SK-N-SH (cell line): Measurements from ENCODE around the gene PREPL. TPM values are rescaled to one million over a fixed set of nuclear protein-coding genes. Genes with fewer than 3 reads are reported as not detected.

Experiments used
- CTCF ChIA-PET: fragments of 300-600, 350-600 bp; formaldehyde crosslinking; extraction: SDS; loops from one replicate; lab custom pipeline; 2021; lab: Yijun Ruan, JAX
- POLR2A ChIA-PET: fragments of 350-600 bp; sonication (Branson Sonifier 250); formaldehyde crosslinking; extraction: SDS; loops from one replicate; lab custom pipeline; 2020; ENCODE audit warnings: antibody characterized with exemption, inconsistent platforms; lab: Yijun Ruan, JAX
- DNase-seq: peaks from one replicate; pipeline ENCODE4 v3.0.0; 2012
- H2AFZ ChIP-seq: fragments of 200-600 bp; sonication (generic); 2 replicates; pipeline ENCODE4 v1.8.1; 2016; ENCODE audit warnings: antibody characterized with exemption, mild to moderate bottlenecking, low read depth
- H3F3A ChIP-seq: fragments of 200-600 bp; sonication (generic); replicated peaks from 2 replicates; pipeline ENCODE3; 2016; ENCODE audit warnings: antibody characterized with exemption, mild to moderate bottlenecking; ENCODE audit not compliant: insufficient read depth
- H3K27ac ChIP-seq, 2 experiments: fragments of 200-500 bp in 1 of 2; fragments of 200-600 bp in 1 of 2; sonication (Bioruptor generic) in 1 of 2; sonication (generic), shearing (Covaris generic) in 1 of 2; 2 replicates each; pipeline versions ENCODE4 v1.5.1 to v1.6.1; 2014 to 2016; ENCODE audit warnings: low read depth in 2 of 2, inconsistent platforms in 1 of 2, low read length in 1 of 2, mild to moderate bottlenecking in 1 of 2, mixed read lengths in 1 of 2
- H3K27me3 ChIP-seq: fragments of 200-600 bp; sonication (generic), shearing (Covaris generic); 2 replicates; pipeline ENCODE4 v1.6.1; 2016; ENCODE audit warnings: mixed run types; ENCODE audit not compliant: insufficient read depth
- H3K36me3 ChIP-seq, 2 experiments: fragments of 200-500 bp in 1 of 2; fragments of 200-600 bp in 1 of 2; sonication (Bioruptor generic) in 1 of 2; sonication (generic) in 1 of 2; replicated peaks in 1 of 2; 2 replicates each; pipeline versions ENCODE3 to v1.5.1; 2014 to 2016; ENCODE audit warnings: low read length in 1 of 2, mild to moderate bottlenecking in 1 of 2; ENCODE audit not compliant: insufficient read depth in 2 of 2, control insufficient read depth in 1 of 2
- H3K4me1 ChIP-seq, 2 experiments: fragments of 200-500 bp in 1 of 2; fragments of 200-600 bp in 1 of 2; sonication (Bioruptor generic) in 1 of 2; sonication (generic), shearing (Covaris generic) in 1 of 2; 2 replicates each; pipeline versions ENCODE4 v1.5.1 to v1.6.1; 2014 to 2016; ENCODE audit warnings: low read depth in 1 of 2, low read length in 1 of 2, mixed run types in 1 of 2; ENCODE audit not compliant: insufficient read depth in 2 of 2, control insufficient read depth in 1 of 2
- H3K4me2 ChIP-seq: fragments of 200-600 bp; sonication (generic), shearing (Covaris generic); 2 replicates; pipeline ENCODE4 v1.6.1; 2017; ENCODE audit warnings: mixed run types
- H3K4me3 ChIP-seq, 2 experiments: fragments of 200-500 bp in 1 of 2; fragments of 200-600 bp in 1 of 2; sonication (Bioruptor generic) in 1 of 2; sonication (generic), shearing (Covaris generic) in 1 of 2; 2 replicates each; pipeline versions ENCODE4 v1.5.1 to v1.8.1; 2014 to 2016; ENCODE audit warnings: low read depth in 2 of 2, inconsistent platforms in 1 of 2, low read length in 1 of 2, mild to moderate bottlenecking in 1 of 2, mixed read lengths in 1 of 2, moderate library complexity in 1 of 2
- H3K79me2 ChIP-seq: fragments of 200-600 bp; sonication (generic); 2 replicates; pipeline ENCODE4 v1.8.1; 2017; ENCODE audit warnings: mild to moderate bottlenecking; ENCODE audit not compliant: insufficient read depth
- H3K9ac ChIP-seq: fragments of 200-600 bp; sonication (generic); 2 replicates; pipeline ENCODE4 v1.6.1; 2017; ENCODE audit warnings: mixed run types
- H3K9me2 ChIP-seq: fragments of 200-600 bp; sonication (generic); 2 replicates; pipeline ENCODE4 v1.6.1; 2017; ENCODE audit warnings: mixed run types
- H3K9me3 ChIP-seq: fragments of 200-600 bp; sonication (generic); 2 replicates; pipeline ENCODE4 v1.6.1; 2017; ENCODE audit warnings: mixed run types, mild to moderate bottlenecking, moderate library complexity
- H4K20me1 ChIP-seq: fragments of 200-600 bp; sonication (generic); 2 replicates; pipeline ENCODE4 v1.6.1; 2017; ENCODE audit warnings: mild to moderate bottlenecking, mixed run types; ENCODE audit not compliant: insufficient read depth
- EP300 ChIP-seq, 2 experiments: IDR thresholded peaks; 2 replicates each; pipeline versions ENCODE4 v1.4.0 to v1.6.1; 2012; ENCODE audit warnings: borderline replicate concordance in 1 of 2, low read depth in 1 of 2, low read length in 1 of 2
- EZH2phosphoT487 ChIP-seq: fragments of 200-600 bp; sonication (generic); IDR thresholded peaks from 2 replicates; pipeline ENCODE4 v1.6.1; 2017; ENCODE audit warnings: low read depth, mixed run types, mild to moderate bottlenecking, antibody characterized with exemption, moderate library complexity, borderline replicate concordance
- FOXJ3 ChIP-seq: sonication (generic); formaldehyde crosslinking; IDR thresholded peaks from 2 replicates; pipeline ENCODE4 v1.5.1; 2020; ENCODE audit warnings: mild to moderate bottlenecking, missing genetic modification reagents
- GABPA ChIP-seq: IDR thresholded peaks from 2 replicates; pipeline ENCODE4 v1.4.0; 2012; ENCODE audit warnings: low read depth, mild to moderate bottlenecking
- MAX ChIP-seq: IDR thresholded peaks from 2 replicates; pipeline ENCODE4 v1.4.0; 2012; ENCODE audit warnings: low read depth
- MEF2A ChIP-seq: IDR thresholded peaks from 2 replicates; pipeline ENCODE4 v1.4.0; 2012; ENCODE audit warnings: low read depth, borderline replicate concordance
- MXI1 ChIP-seq: IDR thresholded peaks from 2 replicates; pipeline ENCODE4 v1.6.1; 2012; ENCODE audit warnings: mild to moderate bottlenecking, low read depth, low read length, improper control_type of control experiment
- NFIC ChIP-seq: IDR thresholded peaks from 2 replicates; pipeline ENCODE4 v1.4.0; 2012; ENCODE audit warnings: borderline replicate concordance
- NRF1 ChIP-seq: IDR thresholded peaks from 2 replicates; pipeline ENCODE4 v1.6.1; 2012; ENCODE audit warnings: low read depth, mild to moderate bottlenecking, low read length
- POLR2AphosphoS5 ChIP-seq: IDR thresholded peaks from 2 replicates; pipeline ENCODE4 v1.6.1; 2012; ENCODE audit warnings: low read depth, low read length
- REST ChIP-seq: IDR thresholded peaks from 2 replicates; pipeline ENCODE4 v1.6.1; 2012; ENCODE audit warnings: mild to moderate bottlenecking, low read depth, low read length, moderate library complexity
- TAF1 ChIP-seq: IDR thresholded peaks from 2 replicates; pipeline ENCODE4 v1.6.1; 2012; ENCODE audit warnings: low read depth, mild to moderate bottlenecking, low read length, moderate library complexity, borderline replicate concordance
- TCF12 ChIP-seq: IDR thresholded peaks from 2 replicates; pipeline ENCODE4 v1.4.0; 2012
- TEAD4 ChIP-seq: IDR thresholded peaks from 2 replicates; pipeline ENCODE4 v1.4.0; 2012; ENCODE audit warnings: mild to moderate bottlenecking, borderline replicate concordance; ENCODE audit not compliant: insufficient read depth
- USF1 ChIP-seq: IDR thresholded peaks from 2 replicates; pipeline ENCODE4 v1.4.0; 2012; ENCODE audit warnings: low read depth, borderline replicate concordance
- USF2 ChIP-seq: fragments of 150-350 bp; IDR thresholded peaks from 2 replicates; pipeline ENCODE4 v1.6.1; 2017; ENCODE audit warnings: antibody characterized with exemption, low read length, low read depth, borderline replicate concordance
- YY1 ChIP-seq: IDR thresholded peaks from 2 replicates; pipeline ENCODE4 v1.4.0; 2012; ENCODE audit warnings: low read depth, mild to moderate bottlenecking
- WGBS: methylation state at CpG from one replicate; pipeline ENCODE4 v1.1.6; 2017; ENCODE audit warnings: low lambda C conversion rate; 5-methylcytosine and 5-hydroxymethylcytosine counted together
- polyA plus RNA-seq, 3 experiments: library from polyadenylated mRNA; depleted of rRNA; stranded (reverse); fragments of >200 nt; gene quantifications; 2 replicates each; pipeline ENCODE4 v1.2.3, GENCODE V29; 2012

Gene PREPL
- polyA plus RNA-seq, 1 of the 3 experiments (the other 2 are of a cell fraction): 22.6 TPM

GRCh38 chr2:44297431-44297830 lies 63.9 kb downstream of the PREPL start:
- Histone ChIP-seq H3F3A (peaks cover 3% of the 10 kb centered on the region), H3K4me3 (no peak overlapping the region), H2AFZ (no peak overlapping the region), H3K9ac (no peak overlapping the region), H3K4me2 (no peak overlapping the region), H3K27ac (no peak overlapping the region), H4K20me1 (no peaks in the 10 kb centered on the region), H3K27me3 (no peaks in the 10 kb centered on the region), H3K9me2 (no peaks in the 10 kb centered on the region), H3K9me3 (no peaks in the 10 kb centered on the region), H3K4me1 (no peaks in the 10 kb centered on the region), H3K36me3 (no peaks in the 10 kb centered on the region), H3K79me2 (no peaks in the 10 kb centered on the region)
- POLR2A ChIA-PET: no interaction called here
- DNase-seq: no peak
- 67% methylated on average over 2 of the region's 2 CpGs for WGBS
- CTCF ChIA-PET: interaction anchor here (1.3 to 7.1 kb wide), 3 partner anchors 9 to 253 kb away, joined by 3 to 72 read pairs (median 4); no protein-coding TSS in a partner anchor
- TF ChIP-seq REST (no peak), USF1 (no peak), MEF2A (no peak), EZH2phosphoT487 (no peak), MXI1 (no peak), MAX (no peak), TEAD4 (no peak), TAF1 (no peak), FOXJ3 (no peak), NFIC (no peak), TCF12 (no peak), EP300 (IDR thresholded peaks at IDR 0.05; ENCODE audit: borderline replicate concordance in 1 of 2, low read depth in 1 of 2, low read length in 1 of 2) (no peak), USF2 (no peak), YY1 (no peak), NRF1 (no peak), POLR2AphosphoS5 (no peak), GABPA (no peak)
